GM21528 (cell line): ENCODE data around the gene UNKL.

Experiments
- ATAC-seq: cut with Tn5 transposase; IDR thresholded peaks from one replicate; pipeline ENCODE4 v1.9.1; 2021; ENCODE audit warnings: mild to moderate bottlenecking, moderate library complexity; ENCODE audit not compliant: unreplicated experiment, low FRiP score

The UNKL gene

GRCh38 chr16:1357906-1358566 lies 56.5 kb downstream of the UNKL start:
- ATAC-seq: no peak

- ATAC-seq: no peak
Measured at GRCh38 chr16:1356061-1356900, 58.2 kb downstream of the UNKL start.

GRCh38 chr16:1355591-1355990 lies 58.9 kb downstream of the UNKL start:
- ATAC-seq: no peak

GRCh38 chr16:1354815-1355540 lies 59.5 kb downstream of the UNKL start:
- ATAC-seq: no peak

- peak; percentile 54 for ATAC-seq
Measured at GRCh38 chr16:1351582-1352362, 62.7 kb downstream of the UNKL start, which contains the start of the genes GNPTG and TSR3. GNPTG (plus strand) TSS chr16:1351931; CDS start chr16:1351966, 35 bp downstream. TSR3 (minus strand) TSS chr16:1351878; CDS start chr16:1351804, 74 bp downstream.

- ATAC-seq: peak; percentile 20
Measured at GRCh38 chr16:1351215-1351581, 63.3 kb downstream of the UNKL start.

- no peak for ATAC-seq
Measured at GRCh38 chr16:1350691-1351090, 63.8 kb downstream of the UNKL start.

GRCh38 chr16:1349951-1350350 lies 64.6 kb downstream of the UNKL start:
- no peak for ATAC-seq

- ATAC-seq: no peak
Measured at GRCh38 chr16:1349351-1349750, 65.2 kb downstream of the UNKL start.

GRCh38 chr16:1348926-1349325 lies 65.6 kb downstream of the UNKL start:
- no peak for ATAC-seq

GRCh38 chr16:1348441-1348840 lies 66.1 kb downstream of the UNKL start:
- ATAC-seq: no peak

GRCh38 chr16:1347962-1348361 lies 66.5 kb downstream of the UNKL start:
- no peak for ATAC-seq

GRCh38 chr16:1347286-1347855 lies 67.1 kb downstream of the UNKL start:
- no peak for ATAC-seq

GRCh38 chr16:1346422-1347285 lies 67.8 kb downstream of the UNKL start:
- no peak for ATAC-seq

GRCh38 chr16:1345651-1346421 lies 68.7 kb downstream of the UNKL start:
- no peak for ATAC-seq

- no peak for ATAC-seq
Measured at GRCh38 chr16:1345087-1345486, 69.4 kb downstream of the UNKL start.

- ATAC-seq: no peak
Measured at GRCh38 chr16:1344499-1344898, 70.0 kb downstream of the UNKL start.
